Tibial artery (tissue), 4 donors: ENCODE measurements around the gene MIS18A.

ENCODE experiments used
- DNase-seq, 2 donors: peaks; one replicate each; pipeline ENCODE4 v3.0.0-alpha.2; 2019
- H3K27ac ChIP-seq, 2 donors: fragments of 200-600 bp; sonication (generic) in 1 of 2; 1 replicate in 1 of 2; 2 replicates in 1 of 2; pipeline ENCODE4 v1.5.1; 2018 to 2019; ENCODE audit warnings: mild to moderate bottlenecking in 1 of 2
- H3K27me3 ChIP-seq, 2 donors: fragments of 200-600 bp; sonication (generic) in 1 of 2; one replicate each; pipeline versions ENCODE4 v1.5.1 to v1.6.0; 2016 to 2019
- H3K36me3 ChIP-seq, 3 donors: fragments of 200-600 bp; sonication (generic) in 2 of 3; one replicate each; pipeline ENCODE4 v1.5.1; 2016 to 2019; ENCODE audit warnings: mild to moderate bottlenecking in 2 of 3
- H3K4me1 ChIP-seq, 4 donors: fragments of 200-600 bp; sonication (generic) in 2 of 4; 1 replicate in 3 of 4; 2 replicates in 1 of 4; pipeline ENCODE4 v1.5.1; 2016 to 2019
- H3K4me3 ChIP-seq, 2 donors: fragments of 200-600 bp; sonication (generic) in 1 of 2; 1 replicate in 1 of 2; 2 replicates in 1 of 2; pipeline ENCODE4 v1.5.1; 2018 to 2019; ENCODE audit warnings: mild to moderate bottlenecking in 2 of 2
- H3K9me3 ChIP-seq, 3 donors: fragments of 200-600 bp; sonication (generic) in 1 of 3; one replicate each; pipeline ENCODE4 v1.5.1; 2016 to 2019
- CTCF ChIP-seq, 2 experiments: fragments of 200-600 bp in 1 of 2; fragments of 450-650 bp in 1 of 2; IDR thresholded peaks; one replicate each; pipeline ENCODE4 v1.5.1; 2017 to 2019; ENCODE audit warnings: antibody characterized with exemption in 2 of 2, mild to moderate bottlenecking in 1 of 2, moderate library complexity in 1 of 2
- intact Hi-C: fragments of 100-400 bp; cut with DNase I; formaldehyde crosslinking; loops from one replicate; pipeline ENCODE4 v1.15.0; 2023; ENCODE audit warnings: low total_unique reads

MIS18A gene

GRCh38 chr21:32316361-32317215, 37.7 kb upstream of the MIS18A start:
- TF ChIP-seq CTCF (IDR thresholded peaks at IDR 0.05): no peak
- Histone ChIP-seq H3K4me3 (no peak overlapping the region), H3K36me3 (peaks cover 73 to 97% (median 93%) of the 10 kb centered on the region in 3 donors), H3K9me3 (no peaks in the 10 kb centered on the region), H3K27ac (no peak overlapping the region), H3K4me1 (no peaks in the 10 kb centered on the region), H3K27me3 (no peaks in the 10 kb centered on the region)
- DNase-seq: no peak
- intact Hi-C loops: no loop called here

DNA sequence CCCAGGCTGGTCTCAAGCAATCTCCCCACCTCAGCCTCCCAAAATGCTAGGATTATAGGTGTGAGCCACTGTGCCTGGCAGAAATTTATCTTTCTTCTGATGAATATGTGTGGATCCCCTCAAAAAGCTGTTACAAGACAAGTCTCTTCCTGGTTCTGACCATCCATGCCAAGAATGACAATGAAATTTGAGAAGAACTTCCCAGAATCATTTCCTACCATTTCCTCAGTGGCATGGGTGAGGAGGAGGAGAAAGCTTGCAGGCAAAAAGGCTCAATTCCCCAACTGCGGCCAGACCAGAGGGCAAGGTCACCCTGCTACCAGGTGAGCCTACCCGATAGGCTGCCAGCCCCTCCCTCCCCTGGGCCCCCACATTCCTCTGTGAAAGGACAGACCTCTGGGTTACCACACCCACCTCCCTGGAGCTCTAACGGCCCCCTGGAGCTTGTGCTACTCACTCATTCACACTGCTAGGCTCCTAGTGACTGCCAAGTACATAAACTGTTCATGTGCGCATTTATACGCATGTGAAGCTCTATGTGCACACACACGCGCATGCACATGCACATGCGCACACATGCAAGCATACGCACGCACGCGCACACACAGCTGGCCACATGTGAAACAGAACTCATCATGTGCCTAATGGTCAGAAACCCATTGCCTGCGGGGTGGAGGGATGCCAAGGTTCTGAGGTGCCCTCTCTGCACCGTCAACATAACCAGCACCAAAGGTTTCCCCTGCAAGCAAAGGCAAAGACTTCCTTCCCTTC, 36.8 kb upstream of the MIS18A start:
- no peak for DNase-seq
- Histone ChIP-seq H3K36me3 (peaks cover 65 to 96% (median 86%) of the 10 kb centered on the region in 3 donors), H3K4me3 (no peak overlapping the region), H3K9me3 (no peaks in the 10 kb centered on the region), H3K27me3 (no peaks in the 10 kb centered on the region), H3K27ac (no peak overlapping the region), H3K4me1 (no peaks in the 10 kb centered on the region)
- intact Hi-C loops: no loop called here
- TF ChIP-seq CTCF (IDR thresholded peaks at IDR 0.05): no peak

DNA sequence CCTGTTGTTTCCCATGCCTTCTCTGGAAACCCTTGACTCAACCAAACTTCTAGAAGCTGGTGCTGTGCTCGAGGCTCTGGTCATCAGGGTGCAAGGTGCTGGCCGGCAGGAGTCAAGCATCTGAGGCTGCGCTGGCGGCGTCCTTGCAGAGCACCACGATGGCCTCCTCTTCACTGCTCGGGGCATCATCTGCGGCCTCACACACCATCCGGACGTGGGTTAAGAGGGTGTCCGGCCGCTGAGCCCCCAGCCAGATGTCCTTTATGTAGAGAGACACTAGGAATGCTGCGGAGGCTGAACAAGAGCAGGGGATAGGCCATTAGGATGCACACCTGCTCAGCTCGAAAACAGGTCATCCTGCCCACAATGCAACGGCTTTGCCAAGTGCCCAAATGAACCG, 36.0 kb upstream of the MIS18A start:
- Histone ChIP-seq H3K27ac (no peak overlapping the region), H3K9me3 (no peaks in the 10 kb centered on the region), H3K4me3 (no peak overlapping the region), H3K36me3 (peaks cover 56 to 94% (median 82%) of the 10 kb centered on the region in 3 donors), H3K4me1 (no peaks in the 10 kb centered on the region), H3K27me3 (no peaks in the 10 kb centered on the region)
- no peak for DNase-seq
- TF ChIP-seq CTCF (IDR thresholded peaks at IDR 0.05): no peak
- intact Hi-C loops: no loop called here

DNA sequence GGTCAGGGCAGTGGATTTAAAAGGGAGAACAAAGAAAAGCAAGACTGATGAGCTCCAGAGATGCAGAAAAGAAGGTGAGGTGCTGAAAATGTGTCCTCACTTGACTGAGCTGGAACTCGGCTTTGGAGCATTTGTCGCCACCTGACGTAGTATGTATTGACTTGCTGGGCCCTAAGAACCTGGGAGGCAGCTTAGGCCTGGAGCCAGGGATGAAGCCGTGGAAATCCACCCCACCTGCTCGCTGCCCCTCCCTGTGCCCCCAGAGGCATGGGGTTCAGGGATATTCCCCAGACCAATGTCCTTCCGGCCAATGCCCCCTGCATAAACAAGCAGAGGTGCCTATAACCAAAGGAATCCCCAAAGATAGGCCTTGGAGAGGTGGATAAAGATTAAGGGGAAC, 34.1 kb upstream of the MIS18A start:
- no peak for DNase-seq
- Histone ChIP-seq H3K27ac (no peak overlapping the region), H3K9me3 (no peaks in the 10 kb centered on the region), H3K36me3 (peaks cover 38 to 92% (median 69%) of the 10 kb centered on the region in 3 donors), H3K27me3 (no peaks in the 10 kb centered on the region), H3K4me1 (no peaks in the 10 kb centered on the region), H3K4me3 (no peak overlapping the region)
- intact Hi-C loops: no loop called here
- no peak for TF ChIP-seq CTCF (IDR thresholded peaks at IDR 0.05)

- Histone ChIP-seq H3K9me3 (no peaks in the 10 kb centered on the region), H3K4me1 (no peaks in the 10 kb centered on the region), H3K27me3 (no peaks in the 10 kb centered on the region), H3K36me3 (peaks cover 31 to 88% (median 62%) of the 10 kb centered on the region in 3 donors), H3K4me3 (no peak overlapping the region), H3K27ac (no peak overlapping the region)
- no peak for TF ChIP-seq CTCF (IDR thresholded peaks at IDR 0.05)
- DNase-seq: no peak
- intact Hi-C loops: no loop called here
These were observed 33.5 kb upstream of the MIS18A start for GRCh38 chr21:32312326-32312725.
